Measurements from ENCODE around the gene C17orf58.

C17orf58 gene

DNA sequence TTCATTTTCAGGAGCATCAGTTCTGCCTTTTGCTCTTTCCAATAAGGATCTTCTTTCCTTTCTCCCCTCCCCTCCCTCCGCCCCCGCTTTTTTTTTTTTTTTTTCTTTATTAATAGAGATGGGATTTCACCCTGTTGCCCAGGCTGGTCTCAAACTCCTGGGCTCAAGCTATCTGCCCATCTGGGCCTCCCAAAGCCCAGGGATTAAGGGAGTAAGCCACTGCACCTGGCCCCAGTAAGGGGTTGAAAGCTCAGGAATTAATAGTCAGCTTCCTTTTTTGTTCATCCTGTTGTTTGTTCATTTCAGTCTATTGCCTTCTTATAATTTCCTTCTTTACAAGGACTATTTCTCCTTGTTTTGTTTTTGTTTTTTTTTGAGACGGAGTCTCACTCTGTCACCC is 7.9 kb upstream of the C17orf58 start:
- no peaks in the 10 kb centered on the region for H3K27me3 ChIP-seq (ENCODE audit: insufficient read depth, poor library complexity, severe bottlenecking)
- H3K4me3 ChIP-seq (replicated peaks; ENCODE audit: insufficient read depth, low read length): no peak overlapping the region
- TF ChIP-seq, protein P1, sequence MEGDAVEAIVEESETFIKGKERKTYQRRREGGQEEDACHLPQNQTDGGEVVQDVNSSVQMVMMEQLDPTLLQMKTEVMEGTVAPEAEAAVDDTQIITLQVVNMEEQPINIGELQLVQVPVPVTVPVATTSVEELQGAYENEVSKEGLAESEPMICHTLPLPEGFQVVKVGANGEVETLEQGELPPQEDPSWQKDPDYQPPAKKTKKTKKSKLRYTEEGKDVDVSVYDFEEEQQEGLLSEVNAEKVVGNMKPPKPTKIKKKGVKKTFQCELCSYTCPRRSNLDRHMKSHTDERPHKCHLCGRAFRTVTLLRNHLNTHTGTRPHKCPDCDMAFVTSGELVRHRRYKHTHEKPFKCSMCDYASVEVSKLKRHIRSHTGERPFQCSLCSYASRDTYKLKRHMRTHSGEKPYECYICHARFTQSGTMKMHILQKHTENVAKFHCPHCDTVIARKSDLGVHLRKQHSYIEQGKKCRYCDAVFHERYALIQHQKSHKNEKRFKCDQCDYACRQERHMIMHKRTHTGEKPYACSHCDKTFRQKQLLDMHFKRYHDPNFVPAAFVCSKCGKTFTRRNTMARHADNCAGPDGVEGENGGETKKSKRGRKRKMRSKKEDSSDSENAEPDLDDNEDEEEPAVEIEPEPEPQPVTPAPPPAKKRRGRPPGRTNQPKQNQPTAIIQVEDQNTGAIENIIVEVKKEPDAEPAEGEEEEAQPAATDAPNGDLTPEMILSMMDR (IDR thresholded peaks at IDR 0.05; ENCODE audit: insufficient read depth, low read length): no peak
- TF ChIP-seq GABPA (IDR thresholded peaks at IDR 0.05; ENCODE audit: low read depth): no peak
- TF ChIP-seq SPI1 (IDR thresholded peaks at IDR 0.05; ENCODE audit: borderline replicate concordance, low read depth): no peak
- TF ChIP-seq, protein P2, sequence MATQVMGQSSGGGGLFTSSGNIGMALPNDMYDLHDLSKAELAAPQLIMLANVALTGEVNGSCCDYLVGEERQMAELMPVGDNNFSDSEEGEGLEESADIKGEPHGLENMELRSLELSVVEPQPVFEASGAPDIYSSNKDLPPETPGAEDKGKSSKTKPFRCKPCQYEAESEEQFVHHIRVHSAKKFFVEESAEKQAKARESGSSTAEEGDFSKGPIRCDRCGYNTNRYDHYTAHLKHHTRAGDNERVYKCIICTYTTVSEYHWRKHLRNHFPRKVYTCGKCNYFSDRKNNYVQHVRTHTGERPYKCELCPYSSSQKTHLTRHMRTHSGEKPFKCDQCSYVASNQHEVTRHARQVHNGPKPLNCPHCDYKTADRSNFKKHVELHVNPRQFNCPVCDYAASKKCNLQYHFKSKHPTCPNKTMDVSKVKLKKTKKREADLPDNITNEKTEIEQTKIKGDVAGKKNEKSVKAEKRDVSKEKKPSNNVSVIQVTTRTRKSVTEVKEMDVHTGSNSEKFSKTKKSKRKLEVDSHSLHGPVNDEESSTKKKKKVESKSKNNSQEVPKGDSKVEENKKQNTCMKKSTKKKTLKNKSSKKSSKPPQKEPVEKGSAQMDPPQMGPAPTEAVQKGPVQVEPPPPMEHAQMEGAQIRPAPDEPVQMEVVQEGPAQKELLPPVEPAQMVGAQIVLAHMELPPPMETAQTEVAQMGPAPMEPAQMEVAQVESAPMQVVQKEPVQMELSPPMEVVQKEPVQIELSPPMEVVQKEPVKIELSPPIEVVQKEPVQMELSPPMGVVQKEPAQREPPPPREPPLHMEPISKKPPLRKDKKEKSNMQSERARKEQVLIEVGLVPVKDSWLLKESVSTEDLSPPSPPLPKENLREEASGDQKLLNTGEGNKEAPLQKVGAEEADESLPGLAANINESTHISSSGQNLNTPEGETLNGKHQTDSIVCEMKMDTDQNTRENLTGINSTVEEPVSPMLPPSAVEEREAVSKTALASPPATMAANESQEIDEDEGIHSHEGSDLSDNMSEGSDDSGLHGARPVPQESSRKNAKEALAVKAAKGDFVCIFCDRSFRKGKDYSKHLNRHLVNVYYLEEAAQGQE (IDR thresholded peaks at IDR 0.05; ENCODE audit: insufficient replicate concordance, low read depth): no peak
- no peak for TF ChIP-seq POLR2AphosphoS5 (IDR thresholded peaks at IDR 0.05; ENCODE audit: low read depth)
- no peak for DNase-seq (ENCODE audit: low read depth in 1 of 2, low spot score in 1 of 2)
- H3K27ac ChIP-seq (replicated peaks): no peak overlapping the region

DNA sequence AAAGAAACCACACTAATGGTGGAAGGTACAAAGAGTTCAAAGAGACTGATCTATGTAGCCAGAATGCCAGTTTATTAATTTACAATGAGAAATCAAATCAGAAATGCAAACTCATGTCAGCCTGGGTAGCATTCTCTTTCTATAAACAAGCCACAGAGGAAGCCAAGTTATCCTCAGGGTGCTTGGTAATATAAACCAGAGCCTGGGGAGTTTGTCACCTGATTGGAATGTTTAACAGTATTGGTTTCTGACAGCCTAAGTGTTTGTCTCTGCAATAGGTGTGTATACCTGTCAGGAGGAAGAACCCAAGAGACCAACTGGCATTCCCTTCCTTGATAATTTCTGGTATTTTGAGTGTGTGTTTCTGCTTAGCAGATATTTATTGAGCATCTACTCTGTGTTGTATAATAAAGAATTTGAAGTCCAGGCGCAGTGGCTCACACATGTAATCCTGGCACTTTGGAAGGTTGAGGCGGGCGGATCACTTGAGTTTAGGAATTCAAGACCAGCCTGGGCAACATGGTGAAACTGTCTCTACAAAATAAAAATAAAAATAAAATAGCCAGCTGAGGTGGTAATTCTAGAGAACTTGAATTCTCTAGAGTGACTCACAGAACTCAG is 3.1 kb upstream of the C17orf58 start:
- Histone ChIP-seq H3K27ac (replicated peaks) (no peak overlapping the region), H3K27me3 (ENCODE audit: insufficient read depth, poor library complexity, severe bottlenecking) (peaks cover 3% of the 10 kb centered on the region), H3K4me3 (replicated peaks; ENCODE audit: insufficient read depth, low read length) (no peak overlapping the region)
- DNase-seq (ENCODE audit: low read depth in 1 of 2, low spot score in 1 of 2): no peak
- TF ChIP-seq, protein P1 (IDR thresholded peaks at IDR 0.05; ENCODE audit: insufficient read depth, low read length): no peak
- no peak for TF ChIP-seq GABPA (IDR thresholded peaks at IDR 0.05; ENCODE audit: low read depth)
- TF ChIP-seq, protein P2 (IDR thresholded peaks at IDR 0.05; ENCODE audit: insufficient replicate concordance, low read depth): no peak
- TF ChIP-seq SPI1 (IDR thresholded peaks at IDR 0.05; ENCODE audit: borderline replicate concordance, low read depth): no peak
- no peak for TF ChIP-seq POLR2AphosphoS5 (IDR thresholded peaks at IDR 0.05; ENCODE audit: low read depth)

DNA sequence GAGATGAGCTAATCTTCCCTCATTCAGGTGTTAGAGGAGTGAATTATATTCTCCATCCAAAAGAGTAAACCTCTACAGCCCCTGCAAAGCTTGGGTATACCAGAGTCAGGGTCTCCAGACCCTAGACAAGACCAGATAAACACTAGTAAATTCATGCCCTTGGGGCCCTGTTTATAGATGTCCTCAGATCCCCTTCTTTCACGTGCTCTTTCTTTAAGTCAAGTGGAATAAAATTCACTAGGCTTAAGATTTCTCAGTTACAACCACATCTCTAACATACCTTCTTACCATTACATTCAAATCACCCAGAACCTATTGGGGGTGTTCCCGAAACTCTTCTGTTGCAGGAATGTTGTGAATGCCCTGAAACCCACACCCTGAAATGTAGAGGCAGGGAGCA is 2.2 kb upstream of the C17orf58 start:
- TF ChIP-seq, protein P1 (IDR thresholded peaks at IDR 0.05; ENCODE audit: insufficient read depth, low read length): no peak
- TF ChIP-seq, protein P2 (IDR thresholded peaks at IDR 0.05; ENCODE audit: insufficient replicate concordance, low read depth): no peak
- TF ChIP-seq GABPA (IDR thresholded peaks at IDR 0.05; ENCODE audit: low read depth) (no peak), SPI1 (IDR thresholded peaks at IDR 0.05; ENCODE audit: borderline replicate concordance, low read depth) (no peak), POLR2AphosphoS5 (IDR thresholded peaks at IDR 0.05; ENCODE audit: low read depth) (no peak)
- H3K4me3 ChIP-seq (replicated peaks; ENCODE audit: insufficient read depth, low read length): no peak overlapping the region
- H3K27me3 ChIP-seq (ENCODE audit: insufficient read depth, poor library complexity, severe bottlenecking): peaks cover 3% of the 10 kb centered on the region
- H3K27ac ChIP-seq (replicated peaks): no peak overlapping the region
- DNase-seq (ENCODE audit: low read depth in 1 of 2, low spot score in 1 of 2): no peak

Measured in HL-60 (cell line).